Subcutaneous abdominal adipose tissue (tissue), 5 donors: ENCODE measurements around the gene SRA1.
A peak's percentile ranks its signal among the peaks of the same experiment; 100 is the strongest.

Source experiments
- H3K27ac ChIP-seq: one replicate; pipeline ENCODE4 v1.7.0; 2013; ENCODE audit warnings: low read depth, mild to moderate bottlenecking, inconsistent platforms, low read length, moderate library complexity
- H3K27me3 ChIP-seq, 5 donors: one replicate each; pipeline ENCODE4 v1.7.0; 2013; ENCODE audit warnings: low read length in 5 of 5, inconsistent platforms in 1 of 5; ENCODE audit not compliant: control insufficient read depth in 5 of 5, insufficient read depth in 4 of 5
- H3K36me3 ChIP-seq, 5 donors: one replicate each; pipeline ENCODE4 v1.7.0; 2013; ENCODE audit warnings: low read length in 5 of 5; ENCODE audit not compliant: control insufficient read depth in 5 of 5, insufficient read depth in 5 of 5
- H3K4me1 ChIP-seq, 5 donors: one replicate each; pipeline ENCODE4 v1.7.0; 2013; ENCODE audit warnings: low read length in 5 of 5, mild to moderate bottlenecking in 3 of 5, moderate library complexity in 1 of 5; ENCODE audit not compliant: control insufficient read depth in 5 of 5, insufficient read depth in 5 of 5
- H3K4me3 ChIP-seq, 5 donors: one replicate each; pipeline ENCODE4 v1.7.0; 2013; ENCODE audit warnings: low read length in 5 of 5, low read depth in 1 of 5
- H3K9ac ChIP-seq, 5 donors: one replicate each; pipeline ENCODE4 v1.7.0; 2013; ENCODE audit warnings: low read length in 5 of 5, mild to moderate bottlenecking in 4 of 5, moderate library complexity in 3 of 5
- H3K9me3 ChIP-seq, 5 donors: one replicate each; pipeline ENCODE4 v1.7.0; 2013; ENCODE audit warnings: low read length in 5 of 5; ENCODE audit not compliant: control insufficient read depth in 5 of 5
- donor health status: healthy.
- donor health status: healthy.
- donor health status: healthy.
- donor health status: healthy.
- donor health status: healthy.

Gene SRA1

DNA sequence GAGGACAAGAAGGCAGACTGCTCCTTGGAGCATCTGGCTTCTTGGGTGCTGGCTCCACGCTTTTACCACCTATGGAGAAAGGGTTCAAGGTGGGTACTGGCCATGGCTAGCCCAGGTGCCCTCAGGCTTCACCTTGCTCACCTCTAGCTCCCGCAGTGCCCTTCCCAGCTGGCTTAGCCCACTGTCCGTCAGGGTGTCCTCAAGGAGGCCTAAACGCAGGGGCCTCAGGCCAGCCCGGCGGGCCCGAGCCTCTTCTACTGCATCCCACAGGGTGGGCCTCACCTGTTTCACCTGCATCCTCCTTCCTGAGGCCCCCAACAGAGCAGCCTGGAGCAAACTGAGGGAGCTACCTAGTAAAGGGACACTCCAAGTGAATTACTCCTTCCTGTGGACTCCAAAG is 16.4 kb upstream of the SRA1 start:
- H3K9me3 ChIP-seq = no peaks in the 10 kb centered on the region
- H3K4me1 ChIP-seq = peaks cover 0 to 40% (median 28%) of the 10 kb centered on the region in 5 donors
- H3K9ac ChIP-seq = no peak overlapping the region
- H3K27ac ChIP-seq = no peak overlapping the region
- H3K36me3 ChIP-seq = peaks cover 0 to 4% (median under 1%) of the 10 kb centered on the region in 5 donors
- H3K27me3 ChIP-seq = no peaks in the 10 kb centered on the region
- H3K4me3 ChIP-seq = no peak overlapping the region

GRCh38 chr5:140571105-140571504 is 13.8 kb upstream of the SRA1 start:
- Histone ChIP-seq H3K27me3 (no peaks in the 10 kb centered on the region), H3K9me3 (no peaks in the 10 kb centered on the region), H3K4me3 (peak overlapping the region in 1 of 5 donors; percentile 3), H3K27ac (peak overlapping the region; percentile 0), H3K9ac (peak overlapping the region in 3 of 5 donors; percentile 9 to 30 (median 19)), H3K4me1 (peaks cover 0 to 57% (median 36%) of the 10 kb centered on the region in 5 donors), H3K36me3 (peaks cover 0 to 30% (median 23%) of the 10 kb centered on the region in 5 donors)

GRCh38 chr5:140570488-140570887 is 13.2 kb upstream of the SRA1 start:
- Histone ChIP-seq H3K4me1 (peaks cover 0 to 63% (median 42%) of the 10 kb centered on the region in 5 donors), H3K4me3 (no peak overlapping the region), H3K36me3 (peaks cover 0 to 31% (median 23%) of the 10 kb centered on the region in 5 donors), H3K27me3 (no peaks in the 10 kb centered on the region), H3K9me3 (no peaks in the 10 kb centered on the region), H3K9ac (no peak overlapping the region), H3K27ac (no peak overlapping the region)

GRCh38 chr5:140570058-140570457 is 12.8 kb upstream of the SRA1 start:
- Histone ChIP-seq H3K9me3 (no peaks in the 10 kb centered on the region), H3K27me3 (no peaks in the 10 kb centered on the region), H3K4me1 (peaks cover 0 to 64% (median 43%) of the 10 kb centered on the region in 5 donors), H3K4me3 (no peak overlapping the region), H3K36me3 (peaks cover 0 to 31% (median 23%) of the 10 kb centered on the region in 5 donors), H3K9ac (peak overlapping the region in 2 of 5 donors; percentile 56 to 64), H3K27ac (peak overlapping the region; percentile 59)

- Histone ChIP-seq H3K9ac (peak overlapping the region in 4 of 5 donors; percentile 3 to 64 (median 36)), H3K27ac (peak overlapping the region; percentile 59), H3K27me3 (no peaks in the 10 kb centered on the region), H3K4me1 (peaks cover 2 to 60% (median 45%) of the 10 kb centered on the region in 5 donors), H3K9me3 (no peaks in the 10 kb centered on the region), H3K4me3 (no peak overlapping the region), H3K36me3 (peaks cover 0 to 31% (median 23%) of the 10 kb centered on the region in 5 donors)
Observed at GRCh38 chr5:140569197-140569596, 11.9 kb upstream of the SRA1 start.

DNA sequence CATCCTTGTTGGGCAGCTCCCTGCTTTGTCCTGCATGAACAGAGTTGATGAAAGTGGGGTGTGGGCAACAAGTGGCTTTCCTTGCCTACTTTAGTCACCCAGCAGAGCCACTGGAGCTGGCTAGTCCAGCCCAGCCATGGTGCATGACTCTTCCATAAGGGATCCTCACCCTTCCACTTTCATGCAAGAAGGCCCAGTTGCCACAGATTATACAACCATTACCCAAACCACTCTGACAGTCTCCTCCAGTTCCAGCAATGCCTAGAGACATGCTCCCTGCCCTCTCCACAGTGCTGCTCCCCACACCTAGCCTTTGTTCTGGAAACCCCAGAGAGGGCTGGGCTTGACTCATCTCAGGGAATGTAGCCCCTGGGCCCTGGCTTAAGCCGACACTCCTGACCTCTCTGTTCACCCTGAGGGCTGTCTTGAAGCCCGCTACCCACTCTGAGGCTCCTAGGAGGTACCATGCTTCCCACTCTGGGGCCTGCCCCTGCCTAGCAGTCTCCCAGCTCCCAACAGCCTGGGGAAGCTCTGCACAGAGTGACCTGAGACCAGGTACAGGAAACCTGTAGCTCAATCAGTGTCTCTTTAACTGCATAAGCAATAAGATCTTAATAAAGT is 11.3 kb upstream of the SRA1 start:
- Histone ChIP-seq H3K4me3 (no peak overlapping the region), H3K4me1 (peaks cover 5 to 64% (median 50%) of the 10 kb centered on the region in 5 donors), H3K9ac (peak overlapping the region in 2 of 5 donors; percentile 56 to 64)

DNA sequence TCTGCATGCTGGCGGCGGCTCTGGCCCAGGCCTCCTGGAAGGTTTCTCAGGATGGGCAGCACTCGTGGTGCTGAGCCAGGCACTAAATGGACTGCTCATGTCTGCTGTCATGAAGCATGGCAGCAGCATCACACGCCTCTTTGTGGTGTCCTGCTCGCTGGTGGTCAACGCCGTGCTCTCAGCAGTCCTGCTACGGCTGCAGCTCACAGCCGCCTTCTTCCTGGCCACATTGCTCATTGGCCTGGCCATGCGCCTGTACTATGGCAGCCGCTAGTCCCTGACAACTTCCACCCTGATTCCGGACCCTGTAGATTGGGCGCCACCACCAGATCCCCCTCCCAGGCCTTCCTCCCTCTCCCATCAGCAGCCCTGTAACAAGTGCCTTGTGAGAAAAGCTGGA is 10.6 kb upstream of the SRA1 start:
- no peak overlapping the region for H3K27ac ChIP-seq
- H3K4me3 ChIP-seq = no peak overlapping the region
- H3K27me3 ChIP-seq = no peaks in the 10 kb centered on the region
- H3K36me3 ChIP-seq = peaks cover 0 to 31% (median 23%) of the 10 kb centered on the region in 5 donors
- H3K4me1 ChIP-seq = peaks cover 7 to 70% (median 55%) of the 10 kb centered on the region in 5 donors
- no peaks in the 10 kb centered on the region for H3K9me3 ChIP-seq
- H3K9ac ChIP-seq = no peak overlapping the region

More for the DNA sequence above, 11.3 kb upstream of the SRA1 start:
- peaks cover 0 to 31% (median 23%) of the 10 kb centered on the region in 5 donors for H3K36me3 ChIP-seq
- no peaks in the 10 kb centered on the region for H3K27me3 ChIP-seq
- peak overlapping the region; percentile 59 for H3K27ac ChIP-seq
- no peaks in the 10 kb centered on the region for H3K9me3 ChIP-seq

GRCh38 chr5:140567136-140567818 is 10.0 kb upstream of the SRA1 start:
- peaks cover 0 to 31% (median 23%) of the 10 kb centered on the region in 5 donors for H3K36me3 ChIP-seq
- no peaks in the 10 kb centered on the region for H3K9me3 ChIP-seq
- H3K9ac ChIP-seq = no peak overlapping the region
- H3K4me1 ChIP-seq = peaks cover 7 to 76% (median 59%) of the 10 kb centered on the region in 5 donors
- H3K27ac ChIP-seq = no peak overlapping the region
- no peak overlapping the region for H3K4me3 ChIP-seq
- H3K27me3 ChIP-seq = no peaks in the 10 kb centered on the region

DNA sequence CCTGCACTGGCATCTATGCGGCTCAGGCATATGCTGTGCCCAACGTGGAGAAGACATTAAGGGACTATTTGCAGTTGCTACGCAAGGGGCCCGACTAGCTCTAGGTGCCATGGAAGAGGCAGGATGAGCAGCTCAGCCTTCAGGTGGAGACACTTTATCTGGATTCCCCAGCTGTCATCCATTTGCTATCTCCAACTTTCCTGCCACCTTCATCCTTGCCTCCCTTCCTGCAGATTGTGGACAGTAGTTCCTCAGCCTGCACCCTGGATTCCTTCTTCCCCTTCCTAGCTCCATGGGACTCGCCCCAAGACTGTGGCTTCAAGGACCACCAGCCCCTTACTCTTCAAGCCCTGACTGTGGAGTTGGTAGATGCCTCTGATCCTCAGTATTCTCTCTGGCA is 9.4 kb upstream of the SRA1 start:
- no peaks in the 10 kb centered on the region for H3K27me3 ChIP-seq
- no peak overlapping the region for H3K9ac ChIP-seq
- no peak overlapping the region for H3K27ac ChIP-seq
- H3K36me3 ChIP-seq = peaks cover 0 to 35% (median 25%) of the 10 kb centered on the region in 5 donors
- H3K9me3 ChIP-seq = no peaks in the 10 kb centered on the region
- peaks cover 7 to 79% (median 57%) of the 10 kb centered on the region in 5 donors for H3K4me1 ChIP-seq
- H3K4me3 ChIP-seq = no peak overlapping the region

GRCh38 chr5:140565780-140566095 is 8.5 kb upstream of the SRA1 start:
- Histone ChIP-seq H3K36me3 (peaks cover 0 to 44% (median 32%) of the 10 kb centered on the region in 5 donors), H3K9me3 (no peaks in the 10 kb centered on the region), H3K4me3 (peak overlapping the region in 3 of 5 donors; percentile 88 to 96 (median 88)), H3K27ac (peak overlapping the region; percentile 84), H3K4me1 (peaks cover 7 to 71% (median 49%) of the 10 kb centered on the region in 5 donors), H3K27me3 (no peaks in the 10 kb centered on the region), H3K9ac (peak overlapping the region in 2 of 5 donors; percentile 84)
